ENCODE measurements around the gene AGTRAP. TPM values are rescaled to one million over a fixed set of nuclear protein-coding genes. Genes with fewer than 3 reads are reported as not detected.

Gene AGTRAP
- polyA plus RNA-seq, 3 donors = 420 to 938 (median 842) TPM

- Histone ChIP-seq H4K20me1 (ENCODE audit: insufficient read depth, low read length) (no peaks in the 10 kb centered on the region), H3K4me1 (ENCODE audit: control insufficient read depth in 1 of 2, insufficient read depth in 2 of 2, low read length in 2 of 2) (peaks cover 31 to 41% of the 10 kb centered on the region in 2 donors), H3K27me3 (ENCODE audit: control insufficient read depth in 2 of 2, insufficient read depth in 2 of 2, low read length in 2 of 2) (no peaks in the 10 kb centered on the region), H3K27ac (ENCODE audit: low read depth in 1 of 2, low read length in 2 of 2) (peak overlapping the region; percentile 94 to 97), H3K79me2 (ENCODE audit: insufficient read depth, low read length) (no peaks in the 10 kb centered on the region), H3K9me3 (replicated peaks in 1 of 2; ENCODE audit: control insufficient read depth in 1 of 2, insufficient read depth in 1 of 2, low read length in 2 of 2) (no peaks in the 10 kb centered on the region), H3K9ac (ENCODE audit: insufficient read depth, low read length, poor library complexity, severe bottlenecking) (peak overlapping the region; percentile 66), H3K4me3 (replicated peaks in 1 of 3; ENCODE audit: low read depth in 2 of 3, low read length in 3 of 3) (peak overlapping the region in 1 of 3 experiments; percentile 31), H2AFZ (ENCODE audit: insufficient read depth, low read depth, low read length, poor library complexity, severe bottlenecking) (no peak overlapping the region), H3K4me2 (replicated peaks; ENCODE audit: extremely low read depth, low read length, poor library complexity, severe bottlenecking) (peak overlapping the region; percentile 26), H3K36me3 (replicated peaks in 1 of 2; ENCODE audit: control insufficient read depth in 1 of 2, insufficient read depth in 2 of 2, low read length in 2 of 2) (peaks cover 47 to 65% of the 10 kb centered on the region in 2 donors)
- Mint-ChIP-seq H3K36me3 (peaks cover 58 to 74% of the 10 kb centered on the region in 2 donors), H3K9me3 (no peaks in the 10 kb centered on the region), H3K27me3 (ENCODE audit: low read depth in 3 of 3) (peaks cover 0 to 2% (median 2%) of the 10 kb centered on the region in 3 donors), H3K4me1 (peaks cover 41% of the 10 kb centered on the region), H3K4me3 (peak overlapping the region; percentile 62 to 64), H3K27ac (peak overlapping the region; percentile 95 to 100 (median 99))
- intact Hi-C loops (cut with micrococcal nuclease) = loop anchor here in 1 of 2 donors (2.0 to 10.0 kb wide), 2 partner anchors 18 to 56 kb away; partner anchors contain the start of gene AGTRAP
- WGBS (ENCODE audit: insufficient coverage) = 72% methylated on average over 14 of the region's 19 CpGs
- TF ChIP-seq CTCF (IDR thresholded peaks at IDR 0.05) = no peak
- DNase-seq = peak; percentile 90 to 93 (median 92)
These were observed 55.2 kb downstream of the AGTRAP start for GRCh38 chr1:11790880-11791715.

GRCh38 chr1:11792106-11792505 is 56.2 kb downstream of the AGTRAP start:
- H3K27ac ChIP-seq (ENCODE audit: low read depth in 1 of 2, low read length in 2 of 2) = peak overlapping the region; percentile 94 to 97
- H3K4me3 ChIP-seq (replicated peaks in 1 of 3; ENCODE audit: low read depth in 2 of 3, low read length in 3 of 3) = no peak overlapping the region
- H3K27ac Mint-ChIP-seq = peak overlapping the region; percentile 95 to 100 (median 99)
- intact Hi-C loops (cut with micrococcal nuclease) = loop anchor here in 1 of 2 donors (10.0 kb wide), 1 partner anchor 57 kb away; the partner anchor contains the start of gene AGTRAP
- no peaks in the 10 kb centered on the region for H3K9me3 Mint-ChIP-seq
- peaks cover 40% of the 10 kb centered on the region for H3K4me1 Mint-ChIP-seq
- no peaks in the 10 kb centered on the region for H3K79me2 ChIP-seq (ENCODE audit: insufficient read depth, low read length)
- H3K9me3 ChIP-seq (replicated peaks in 1 of 2; ENCODE audit: control insufficient read depth in 1 of 2, insufficient read depth in 1 of 2, low read length in 2 of 2) = no peaks in the 10 kb centered on the region
- H3K4me3 Mint-ChIP-seq = peak overlapping the region in 1 of 2 donors; percentile 40
- H3K4me2 ChIP-seq (replicated peaks; ENCODE audit: extremely low read depth, low read length, poor library complexity, severe bottlenecking) = no peak overlapping the region
- DNase-seq = peak in 2 of 3 donors; percentile 31 to 33
- H3K36me3 Mint-ChIP-seq = peaks cover 66 to 84% of the 10 kb centered on the region in 2 donors
- H3K27me3 Mint-ChIP-seq (ENCODE audit: low read depth in 3 of 3) = peaks cover 0 to 2% (median 2%) of the 10 kb centered on the region in 3 donors
- 85% methylated on average over 7 of the region's 11 CpGs for WGBS (ENCODE audit: insufficient coverage)
- H2AFZ ChIP-seq (ENCODE audit: insufficient read depth, low read depth, low read length, poor library complexity, severe bottlenecking) = no peak overlapping the region
- no peak for TF ChIP-seq CTCF (IDR thresholded peaks at IDR 0.05)
- peaks cover 53 to 74% of the 10 kb centered on the region in 2 donors for H3K36me3 ChIP-seq (replicated peaks in 1 of 2; ENCODE audit: control insufficient read depth in 1 of 2, insufficient read depth in 2 of 2, low read length in 2 of 2)
- H4K20me1 ChIP-seq (ENCODE audit: insufficient read depth, low read length) = peaks cover 3% of the 10 kb centered on the region
- peak overlapping the region; percentile 66 for H3K9ac ChIP-seq (ENCODE audit: insufficient read depth, low read length, poor library complexity, severe bottlenecking)
- H3K27me3 ChIP-seq (ENCODE audit: control insufficient read depth in 2 of 2, insufficient read depth in 2 of 2, low read length in 2 of 2) = no peaks in the 10 kb centered on the region
- H3K4me1 ChIP-seq (ENCODE audit: control insufficient read depth in 1 of 2, insufficient read depth in 2 of 2, low read length in 2 of 2) = peaks cover 31 to 41% of the 10 kb centered on the region in 2 donors

All from CD14-positive monocyte (primary cell).